ENCODE measurements around the gene CLTA. TPM values are rescaled to one million over a fixed set of nuclear protein-coding genes. Genes with fewer than 3 reads are reported as not detected.
"Not testable (repeated sequence)": the region's sequence is repeated elsewhere in the genome, so short reads cannot be mapped to it uniquely, and the experiment has no call there.

The CLTA gene
- total RNA-seq, 4 donors from 2014 or later, result 136 to 195 (median 158) TPM

GRCh38 chr9:36237230-36237629, 46.5 kb downstream of the CLTA start:
- Histone ChIP-seq H3K27me3 (no peaks in the 10 kb centered on the region), H3K4me3 (no peak overlapping the region), H3K27ac (no peak overlapping the region), H3K4me1 (peaks cover 0 to 8% (median 0%) of the 10 kb centered on the region in 3 donors), H3K36me3 (peaks cover 0 to 77% of the 10 kb centered on the region in 2 donors), H3K9me3 (no peaks in the 10 kb centered on the region)
- WGBS, 2 donors (ENCODE audit: low coverage in 1 of 2), result 97 to 100% methylated on average over 1 to 3 of the region's 3 CpGs
- no peak for ATAC-seq
- TF ChIP-seq EP300 (IDR thresholded peaks at IDR 0.05) (no peak), CTCF (IDR thresholded peaks at IDR 0.05) (no peak), POLR2AphosphoS5 (IDR thresholded peaks at IDR 0.05) (no peak)

GRCh38 chr9:36239205-36239604, 48.5 kb downstream of the CLTA start:
- not testable (repeated sequence) for H3K27ac ChIP-seq, H3K27me3 ChIP-seq, H3K4me3 ChIP-seq, ATAC-seq, H3K4me1 ChIP-seq, H3K9me3 ChIP-seq
- peaks cover 0 to 77% of the 10 kb centered on the region in 2 donors for H3K36me3 ChIP-seq
- 100% methylated on average over 1 to 7 of the region's 7 CpGs for WGBS, 2 donors (ENCODE audit: low coverage in 1 of 2)

- H3K4me1 ChIP-seq, H3K4me3 ChIP-seq, ATAC-seq, H3K27ac ChIP-seq, H3K27me3 ChIP-seq, H3K9me3 ChIP-seq: not testable (repeated sequence)
- peaks cover 0 to 77% of the 10 kb centered on the region in 2 donors for H3K36me3 ChIP-seq
- 83 to 88% methylated on average over 1 to 3 of the region's 3 CpGs for WGBS, 2 donors (ENCODE audit: low coverage in 1 of 2)
Observed at GRCh38 chr9:36239675-36240074, 49.0 kb downstream of the CLTA start.

- H3K4me1 ChIP-seq, result peaks cover 0 to 23% (median 4%) of the 10 kb centered on the region in 3 donors
- TF ChIP-seq CTCF (IDR thresholded peaks at IDR 0.05), result no peak
- TF ChIP-seq POLR2AphosphoS5 (IDR thresholded peaks at IDR 0.05), result no peak
- TF ChIP-seq EP300 (IDR thresholded peaks at IDR 0.05), result no peak
- TF ChIP-seq POLR2A (IDR thresholded peaks at IDR 0.05), result no peak
- H3K36me3 ChIP-seq, result peaks cover 0 to 77% of the 10 kb centered on the region in 2 donors
Observed at GRCh38 chr9:36245906-36246305, 55.2 kb downstream of the CLTA start.

GRCh38 chr9:36247356-36247755, 56.6 kb downstream of the CLTA start:
- H3K4me3 ChIP-seq, result no peak overlapping the region
- peaks cover 0 to 38% (median 4%) of the 10 kb centered on the region in 3 donors for H3K4me1 ChIP-seq
- no peak for ATAC-seq
- no peaks in the 10 kb centered on the region for H3K27me3 ChIP-seq
- no peak for TF ChIP-seq EP300 (IDR thresholded peaks at IDR 0.05)
- no peak for TF ChIP-seq CTCF (IDR thresholded peaks at IDR 0.05)
- TF ChIP-seq POLR2AphosphoS5 (IDR thresholded peaks at IDR 0.05), result no peak
- TF ChIP-seq POLR2A (IDR thresholded peaks at IDR 0.05), result no peak
- H3K27ac ChIP-seq, result no peak overlapping the region
- 71 to 80% methylated on average over 1 of the region's 3 CpGs for WGBS, 2 donors (ENCODE audit: low coverage in 1 of 2)
- H3K36me3 ChIP-seq, result peaks cover 0 to 62% of the 10 kb centered on the region in 2 donors
- H3K9me3 ChIP-seq, result no peaks in the 10 kb centered on the region

More at GRCh38 chr9:36245906-36246305, 55.2 kb downstream of the CLTA start:
- H3K27ac ChIP-seq, result no peak overlapping the region
- H3K27me3 ChIP-seq, result no peaks in the 10 kb centered on the region
- no peak overlapping the region for H3K4me3 ChIP-seq
- ATAC-seq, result no peak
- 83 to 92% methylated on average over 2 to 6 of the region's 6 CpGs for WGBS, 2 donors (ENCODE audit: low coverage in 1 of 2)
- no peaks in the 10 kb centered on the region for H3K9me3 ChIP-seq

GRCh38 chr9:36248061-36248460, 57.3 kb downstream of the CLTA start:
- WGBS, 2 donors (ENCODE audit: low coverage in 1 of 2), result 54 to 59% methylated on average over 7 to 8 of the region's 8 CpGs
- not testable (repeated sequence) for H3K4me3 ChIP-seq, H3K9me3 ChIP-seq, H3K27ac ChIP-seq, ATAC-seq, H3K27me3 ChIP-seq
- Histone ChIP-seq H3K4me1 (peaks cover 0 to 38% (median 4%) of the 10 kb centered on the region in 3 donors), H3K36me3 (peaks cover 0 to 55% of the 10 kb centered on the region in 2 donors)
- peak in 3 of 4 experiments; percentile 28 to 30 (median 29) for TF ChIP-seq CTCF (IDR thresholded peaks at IDR 0.05)

Data from gastroesophageal sphincter (tissue), 4 donors.